Measurements from ENCODE around the gene ZNF770. TPM values are rescaled to one million over a fixed set of nuclear protein-coding genes. Genes with fewer than 3 reads are reported as not detected.
"Not testable (repeated sequence)": the region's sequence is repeated elsewhere in the genome, so short reads cannot be mapped to it uniquely, and the experiment has no call there.

ZNF770 gene
- total RNA-seq, 1 donor from 2014 or later = 31.6 TPM

DNA sequence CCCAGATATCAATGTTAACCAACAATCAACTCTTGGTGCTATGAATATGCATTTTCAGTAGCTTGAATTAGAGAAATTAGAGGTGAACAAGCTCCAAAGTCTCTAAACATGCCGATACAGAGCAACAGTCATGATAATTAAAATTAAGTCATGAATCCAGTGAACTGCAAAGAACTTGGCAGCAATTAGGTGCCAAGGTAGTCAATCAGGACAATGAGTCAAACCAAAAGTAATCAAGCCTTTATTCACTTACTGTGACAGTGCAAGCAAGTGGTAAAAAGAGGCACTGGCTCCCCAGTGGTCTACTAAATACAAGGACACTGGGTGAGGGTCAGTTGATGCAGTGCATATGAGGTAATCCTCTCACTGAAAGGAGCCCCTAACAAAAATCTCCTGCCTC, 1.8 kb downstream of the ZNF770 start:
- intact Hi-C loops (cut with DNase I) = loop anchor here (10.0 kb wide), 1 partner anchor 762 kb away; the partner anchor contains the start of gene EMC4
- no peak for DNase-seq (ENCODE audit: low spot score)

DNA sequence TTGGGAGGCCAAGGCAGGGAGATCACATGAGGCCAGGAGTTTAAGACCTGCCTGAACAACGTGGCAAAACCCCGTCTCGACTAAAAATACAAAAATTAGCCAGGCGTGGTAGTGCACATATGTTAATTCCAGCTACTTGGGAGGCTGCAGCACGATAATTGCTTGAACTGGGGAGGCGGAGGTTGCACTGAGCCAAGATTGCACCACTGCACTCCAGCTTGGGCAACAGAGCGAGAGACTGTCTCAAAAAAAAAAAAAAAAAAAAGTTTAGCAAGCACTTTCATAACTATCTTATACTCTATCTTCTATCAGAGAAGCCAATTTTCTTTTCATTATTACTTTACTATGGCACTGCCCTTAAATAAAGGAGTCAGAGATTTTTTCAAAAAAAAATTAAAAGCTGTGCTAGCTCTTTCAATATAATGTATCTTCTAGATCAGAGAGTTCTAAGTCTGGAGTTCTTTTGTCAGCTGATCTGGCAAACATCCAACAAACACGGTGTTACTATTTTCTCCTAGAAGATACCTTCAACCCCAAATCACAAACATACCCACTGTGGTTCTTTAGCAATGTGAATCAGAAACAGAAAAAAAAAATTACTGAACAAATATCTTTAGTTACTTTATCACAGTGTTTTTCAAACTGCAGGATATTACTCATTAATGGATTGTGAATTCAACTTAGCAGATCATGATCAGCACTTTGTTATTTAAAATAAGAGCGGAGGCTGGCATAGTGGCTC, 3.0 kb downstream of the ZNF770 start:
- DNase-seq (ENCODE audit: low spot score) = peak; percentile 79
- intact Hi-C loops (cut with DNase I) = loop anchor here (10.0 kb wide), 1 partner anchor 760 kb away; the partner anchor contains the start of gene EMC4

DNA sequence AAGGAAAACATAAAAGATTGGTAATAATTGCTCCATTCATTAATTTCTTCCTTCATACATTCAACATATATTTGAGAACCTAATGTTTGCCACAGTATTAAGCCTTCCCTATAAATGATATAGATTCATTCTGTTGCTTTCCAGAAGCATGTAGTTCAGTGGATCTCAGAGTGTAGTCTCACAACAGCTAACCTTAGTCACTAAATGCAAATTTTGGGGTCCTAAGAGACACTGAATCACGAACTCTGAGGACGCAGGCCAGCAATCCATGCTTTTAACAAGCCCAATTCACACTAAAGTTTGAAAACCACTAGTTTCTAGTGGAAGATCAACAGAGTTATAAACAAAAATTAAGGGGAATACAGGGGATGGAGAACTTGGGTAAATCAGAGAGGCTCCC, 11.3 kb downstream of the ZNF770 start:
- intact Hi-C loops (cut with DNase I) = loop anchor here (10.0 kb wide), 1 partner anchor 58 kb away; no protein-coding TSS in a partner anchor
- DNase-seq (ENCODE audit: low spot score) = no peak

DNA sequence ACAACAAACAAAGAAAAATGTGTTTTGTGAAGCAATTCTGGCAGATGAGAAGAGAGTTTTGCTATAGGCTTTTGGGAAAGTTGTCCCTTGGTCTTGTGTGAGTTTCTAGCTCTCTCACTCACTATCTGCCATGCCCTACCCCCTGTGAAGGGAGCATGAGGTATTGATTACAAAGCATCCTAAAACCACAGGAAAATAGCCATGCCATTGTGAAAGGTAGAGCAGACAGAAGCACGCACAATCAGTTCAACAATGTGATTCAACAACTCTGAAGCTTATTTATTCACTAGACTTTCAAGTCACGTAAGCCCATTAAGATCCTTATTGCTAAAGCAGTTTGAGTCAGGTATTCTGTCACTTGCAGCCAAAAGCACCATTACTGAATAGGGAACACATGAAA, 12.0 kb downstream of the ZNF770 start:
- DNase-seq (ENCODE audit: low spot score) = no peak
- intact Hi-C loops (cut with DNase I) = loop anchor here (10.0 kb wide), 1 partner anchor 59 kb away; no protein-coding TSS in a partner anchor

DNA sequence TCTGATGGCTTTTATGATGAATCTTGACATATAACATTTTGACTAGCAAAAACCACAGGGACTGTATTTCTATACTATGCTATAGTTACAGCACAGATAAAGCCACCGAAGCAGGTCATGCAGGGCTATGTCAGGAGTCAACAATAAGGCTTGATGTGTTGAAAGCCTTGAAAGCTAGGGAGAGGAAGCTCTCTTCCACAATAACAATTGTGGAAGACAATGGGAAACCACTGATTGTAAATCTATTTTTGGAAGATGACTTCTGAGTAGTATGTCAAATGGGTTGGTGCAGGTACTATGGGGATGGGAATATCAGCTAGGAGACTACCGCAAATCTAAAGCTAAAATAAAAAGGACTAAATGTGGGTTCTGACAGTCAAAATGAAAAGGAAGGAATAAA, 14.6 kb downstream of the ZNF770 start:
- intact Hi-C loops (cut with DNase I) = loop anchor here (10.0 kb wide), 1 partner anchor 61 kb away; no protein-coding TSS in a partner anchor

DNA sequence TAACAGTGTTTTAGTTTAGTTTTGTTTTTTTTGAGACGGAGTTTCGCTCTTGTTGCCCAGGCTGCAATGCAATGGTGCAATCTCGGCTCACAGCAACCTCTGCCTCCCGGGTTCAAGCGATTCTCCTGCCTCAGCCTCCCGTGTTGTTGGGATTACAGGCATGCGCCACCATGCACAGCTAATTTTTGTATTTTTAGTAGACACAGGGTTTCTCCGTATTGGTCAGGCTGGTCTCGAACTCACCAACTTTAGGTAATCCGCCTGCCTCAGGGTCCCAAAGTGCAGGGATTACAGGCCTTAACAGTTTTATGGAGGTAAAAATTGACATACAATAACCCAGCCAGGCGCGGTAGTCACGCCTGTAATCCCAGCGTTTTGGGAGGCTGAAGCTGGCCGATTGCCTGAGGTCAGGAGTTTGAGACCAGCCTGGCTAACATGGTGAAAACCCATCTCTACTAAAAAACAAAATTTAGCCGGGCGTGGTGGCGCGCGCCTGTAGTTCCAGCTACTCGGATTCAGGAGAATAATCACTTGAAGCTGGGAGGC, 17.9 kb downstream of the ZNF770 start:
- intact Hi-C loops (cut with DNase I) = loop anchor here (10.0 kb wide), 1 partner anchor 65 kb away; no protein-coding TSS in a partner anchor
- DNase-seq (ENCODE audit: low spot score) = not testable (repeated sequence)

More for the DNA sequence above, 14.6 kb downstream of the ZNF770 start:
- no peak for DNase-seq (ENCODE audit: low spot score)

DNA sequence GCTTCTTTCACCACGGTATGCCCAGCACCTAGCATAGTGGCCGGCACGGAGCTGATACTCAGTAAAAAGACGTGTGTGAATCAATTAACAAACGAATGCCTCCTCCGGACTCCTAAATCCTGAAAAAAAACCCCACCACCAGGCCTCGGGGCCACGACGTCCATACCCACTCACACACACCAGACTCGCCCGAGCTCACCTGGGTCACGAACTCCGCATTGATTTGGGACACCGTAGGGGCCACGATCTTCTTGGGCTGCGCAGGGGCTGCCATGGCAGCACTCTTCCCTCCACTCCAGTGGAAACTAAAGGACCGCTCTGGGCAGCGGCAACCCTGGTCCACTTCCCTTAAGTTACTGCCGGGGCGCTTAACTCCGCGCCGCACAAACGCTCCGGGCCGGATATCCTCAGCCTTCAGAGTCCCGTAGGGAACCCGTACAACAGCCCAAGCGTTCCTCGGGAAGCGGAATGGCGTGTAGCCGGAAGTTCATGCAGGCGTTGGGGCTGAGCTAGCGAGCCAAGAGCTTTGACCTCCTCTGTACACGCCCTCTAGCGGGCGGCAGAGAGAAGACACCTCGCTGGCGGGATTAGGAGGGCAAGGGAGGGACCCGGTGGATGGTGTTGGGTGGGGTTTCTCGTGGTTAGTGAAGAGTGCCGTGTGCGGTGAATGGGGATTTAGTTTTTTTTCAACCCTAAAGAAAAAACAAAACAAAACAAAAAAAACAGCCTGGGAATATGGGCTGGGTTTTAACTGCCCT, 18.6 kb downstream of the ZNF770 start, which contains the start of gene AQR:
Gene AQR, minus strand, starts transcription at position 403 of the 758 bp plus-strand sequence. Its CDS starts 129 bp downstream, at position 274.
- intact Hi-C loops (cut with DNase I) = loop anchor here (1.0 to 10.0 kb wide), 2 partner anchors 19 to 65 kb away; partner anchors contain the start of gene ZNF770
- DNase-seq (ENCODE audit: low spot score) = peak; percentile 98

DNA sequence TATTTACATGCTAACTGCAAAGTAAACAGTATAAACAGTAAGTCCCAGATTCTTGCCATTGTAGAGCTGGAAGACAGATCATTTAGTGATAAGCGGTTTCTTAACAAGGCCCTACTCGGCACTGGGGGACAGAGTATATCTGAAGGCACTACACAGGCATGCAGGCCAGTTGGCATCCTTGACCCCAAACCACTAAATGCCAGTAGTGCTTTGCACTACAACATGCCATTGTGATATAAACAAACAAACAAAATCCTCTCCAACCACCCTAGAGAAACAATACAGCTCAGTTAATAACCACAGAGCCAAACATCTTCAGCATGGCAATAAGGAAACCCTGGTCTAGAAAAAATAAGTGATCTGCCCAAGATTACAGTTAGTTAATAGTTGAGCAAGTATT, 23.8 kb downstream of the ZNF770 start:
- DNase-seq (ENCODE audit: low spot score) = no peak
- intact Hi-C loops (cut with DNase I) = no loop called here

DNA sequence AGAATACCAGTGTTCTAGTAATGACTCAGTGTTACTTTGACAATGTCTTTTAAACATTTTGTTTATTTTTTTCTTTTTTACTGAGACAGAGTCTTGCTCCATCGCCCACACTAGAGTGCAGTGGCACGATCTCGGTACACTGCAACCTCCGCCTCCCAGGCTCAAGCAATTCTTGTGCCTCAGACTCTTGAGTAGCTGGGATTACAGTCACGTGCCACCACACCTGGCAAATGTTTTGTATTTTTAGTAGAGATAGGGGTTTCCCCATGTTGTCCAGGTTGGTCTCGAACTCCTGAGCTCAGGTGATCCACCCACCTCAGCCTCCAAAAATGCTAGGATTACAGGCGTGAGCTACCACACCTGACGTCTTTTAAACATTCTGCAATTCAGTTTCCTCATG, 34.2 kb downstream of the ZNF770 start:
- intact Hi-C loops (cut with DNase I) = no loop called here
- no peak for DNase-seq (ENCODE audit: low spot score)

DNA sequence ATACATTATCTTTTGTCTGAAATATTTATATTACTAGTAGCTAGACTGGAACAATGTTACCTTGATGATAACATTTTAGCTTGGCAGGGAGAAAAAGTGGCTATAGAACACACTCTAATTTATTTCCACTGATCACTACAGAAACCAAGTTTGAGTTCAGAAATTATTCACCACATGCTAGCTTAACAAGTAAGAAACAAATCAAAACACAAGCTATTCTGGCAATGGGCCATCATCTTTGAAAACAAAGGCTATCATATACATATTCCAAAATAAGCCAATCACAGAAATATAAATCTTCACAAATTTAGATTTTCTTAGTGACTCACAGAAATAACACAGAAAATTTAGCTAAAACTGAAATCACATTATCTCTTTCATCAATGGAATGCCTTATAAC, 35.6 kb downstream of the ZNF770 start:
- DNase-seq (ENCODE audit: low spot score) = no peak
- intact Hi-C loops (cut with DNase I) = no loop called here

DNA sequence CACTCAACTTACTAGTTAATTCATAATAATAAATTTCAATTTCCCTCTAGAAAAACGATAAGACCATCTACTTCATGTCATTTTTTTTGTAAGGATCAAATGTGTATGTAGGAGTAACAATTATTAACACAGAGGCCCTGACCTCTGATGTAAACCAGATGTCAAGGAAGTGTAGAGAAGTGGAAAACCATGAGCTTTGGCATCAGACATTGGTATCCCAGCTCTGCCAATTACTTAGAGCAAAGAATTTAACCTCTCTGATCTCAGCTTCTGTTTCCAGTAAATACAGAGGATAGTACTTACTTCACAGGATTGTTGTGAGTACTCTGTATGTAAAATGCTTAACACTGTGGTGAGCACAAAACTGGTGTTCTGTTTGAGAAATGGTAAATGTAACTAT, 36.1 kb downstream of the ZNF770 start:
- DNase-seq (ENCODE audit: low spot score) = no peak
- intact Hi-C loops (cut with DNase I) = no loop called here

DNA sequence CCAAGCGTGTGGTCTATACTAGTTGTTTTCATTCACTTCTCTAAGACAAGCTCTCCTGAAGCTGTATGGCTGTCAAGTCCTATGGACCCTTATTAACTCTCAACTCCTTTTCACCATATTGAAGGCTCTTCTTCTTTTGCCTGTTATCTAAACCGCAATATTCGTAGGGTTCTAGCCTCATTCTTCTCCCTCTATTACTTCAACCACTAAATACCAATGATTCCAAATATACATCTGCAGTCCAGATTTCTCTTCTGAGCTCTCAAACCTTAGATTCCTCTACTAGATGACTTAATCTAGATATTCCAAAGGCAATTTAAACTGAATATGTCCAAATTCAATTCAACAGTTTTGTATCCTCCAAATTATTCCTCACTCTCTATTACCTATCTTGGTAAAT, 43.2 kb downstream of the ZNF770 start:
- intact Hi-C loops (cut with DNase I) = no loop called here

DNA sequence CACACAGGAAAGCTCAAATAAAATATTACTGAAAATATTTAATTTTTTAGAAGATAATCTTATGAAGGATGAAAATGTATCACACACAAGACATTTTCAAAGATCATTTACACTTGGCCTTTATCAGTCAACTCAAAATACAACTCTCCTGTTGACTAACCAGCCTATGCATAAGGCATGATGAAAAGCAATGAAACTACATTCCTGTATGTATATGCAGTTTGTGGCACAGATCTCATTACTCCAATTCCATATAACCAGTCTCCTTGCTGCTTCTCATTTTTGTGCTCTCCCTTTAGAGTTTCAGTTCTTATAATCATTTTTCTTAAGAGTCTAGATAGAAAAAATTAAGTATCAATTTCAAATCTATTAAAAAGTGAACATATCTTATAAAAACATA, 44.4 kb downstream of the ZNF770 start:
- no peak for DNase-seq (ENCODE audit: low spot score)
- intact Hi-C loops (cut with DNase I) = no loop called here

More for the DNA sequence above, 43.2 kb downstream of the ZNF770 start:
- no peak for DNase-seq (ENCODE audit: low spot score)

DNA sequence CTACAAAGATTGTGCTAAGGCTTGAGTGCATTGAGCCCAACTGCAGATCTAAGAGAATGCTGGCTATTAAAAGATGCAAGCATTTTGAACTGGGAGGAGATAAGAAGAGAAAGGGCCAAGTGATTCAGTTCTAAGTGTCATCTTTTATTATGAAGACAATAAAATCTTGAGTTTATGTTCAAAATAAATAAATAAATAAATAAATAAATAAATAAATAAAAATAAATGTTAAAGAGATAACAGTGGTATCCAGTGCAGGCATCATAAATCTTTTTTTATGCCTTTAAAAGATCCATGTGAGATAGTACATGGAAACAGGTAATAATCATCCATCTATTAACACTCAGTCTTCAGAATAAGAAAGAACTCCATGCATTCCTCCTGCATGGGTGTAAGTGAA, 44.8 kb downstream of the ZNF770 start:
- intact Hi-C loops (cut with DNase I); DNase-seq (ENCODE audit: low spot score): not testable (repeated sequence)

DNA sequence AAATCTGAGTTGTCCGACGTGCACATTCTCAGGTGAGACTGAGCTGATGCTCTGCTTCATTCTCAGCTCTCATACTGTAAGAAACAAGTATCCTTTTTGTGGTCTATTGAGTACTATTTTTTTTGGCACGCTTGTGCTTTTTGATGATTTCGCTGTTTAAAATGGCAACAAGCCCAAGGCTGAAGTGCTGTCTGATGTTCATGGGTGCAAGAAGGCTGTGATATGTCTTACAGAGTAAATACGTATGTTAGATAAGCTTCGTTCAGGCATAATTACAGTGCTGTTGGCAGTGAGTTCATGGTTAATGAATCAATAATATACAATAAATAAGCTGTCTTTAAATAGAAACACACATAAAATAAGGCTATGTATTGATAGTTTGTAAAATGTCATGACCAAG, 45.7 kb downstream of the ZNF770 start:
- intact Hi-C loops (cut with DNase I) = no loop called here
- no peak for DNase-seq (ENCODE audit: low spot score)

DNA sequence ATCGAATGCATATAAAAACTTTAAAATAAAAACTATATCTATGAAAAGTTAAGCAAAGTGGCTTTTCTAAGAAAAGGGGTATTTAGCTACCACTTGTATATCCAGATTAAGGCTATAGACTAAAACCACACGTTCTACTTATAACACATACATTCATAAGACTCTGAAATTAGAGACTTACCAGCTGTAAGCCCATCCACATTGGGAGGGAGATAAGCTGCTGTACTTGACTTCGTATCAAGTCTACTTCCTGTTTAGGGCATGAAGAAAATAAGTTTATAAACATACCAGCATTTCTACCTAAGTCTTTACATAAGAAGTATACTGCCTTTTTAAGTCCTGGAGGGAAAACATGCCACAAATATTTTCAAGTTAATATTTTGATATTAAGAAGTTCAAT, 46.3 kb downstream of the ZNF770 start:
- no peak for DNase-seq (ENCODE audit: low spot score)
- intact Hi-C loops (cut with DNase I) = no loop called here

DNA sequence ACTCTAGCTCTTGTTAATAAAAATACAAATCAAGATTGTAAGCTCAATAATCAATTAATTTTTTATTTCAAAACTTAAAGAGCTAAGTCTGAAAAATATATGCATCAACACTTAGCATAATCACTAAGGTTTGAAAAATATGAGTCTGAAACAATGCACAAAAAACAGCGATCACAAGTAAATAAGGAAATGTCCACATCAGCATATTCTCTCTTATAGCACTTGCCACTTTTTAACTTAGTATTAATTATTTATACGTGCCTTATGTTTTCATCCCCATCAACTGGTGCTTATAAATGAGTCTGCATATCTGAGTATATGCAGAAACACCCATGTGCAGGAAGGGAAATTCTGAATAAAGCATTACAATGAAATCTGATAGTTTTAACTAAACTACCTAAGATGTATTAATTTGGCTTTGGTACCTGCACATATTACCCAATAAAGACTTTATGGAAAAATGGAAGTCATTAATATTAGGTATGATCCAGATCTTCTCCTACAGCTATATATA, 46.8 kb downstream of the ZNF770 start:
- no peak for DNase-seq (ENCODE audit: low spot score)
- intact Hi-C loops (cut with DNase I) = no loop called here

DNA sequence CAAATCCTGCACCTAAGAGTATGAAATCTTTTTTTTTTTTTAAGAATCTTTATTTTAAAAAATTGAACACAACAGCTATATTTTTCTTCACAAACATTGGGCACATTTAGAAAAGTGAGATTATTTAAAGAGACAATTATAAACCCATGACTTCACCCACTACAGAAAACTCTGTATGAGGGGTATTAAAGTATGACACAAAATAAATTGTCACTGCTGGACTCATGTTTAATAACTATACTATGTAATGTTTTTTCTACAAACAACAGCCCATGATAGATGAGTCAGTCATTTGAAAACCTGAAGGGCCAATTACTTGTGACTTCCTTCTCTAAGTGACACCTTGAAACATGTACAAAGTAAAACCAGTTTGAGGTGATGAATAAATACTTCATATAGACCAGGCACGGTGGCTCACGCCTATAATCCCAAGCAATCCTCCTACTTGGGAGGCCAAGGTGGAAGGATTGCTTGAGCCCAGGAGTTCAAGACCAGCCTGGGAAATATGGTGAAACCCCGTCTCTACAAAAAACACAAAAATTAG, 54.6 kb downstream of the ZNF770 start:
- no peak for DNase-seq (ENCODE audit: low spot score)
- intact Hi-C loops (cut with DNase I) = no loop called here

DNA sequence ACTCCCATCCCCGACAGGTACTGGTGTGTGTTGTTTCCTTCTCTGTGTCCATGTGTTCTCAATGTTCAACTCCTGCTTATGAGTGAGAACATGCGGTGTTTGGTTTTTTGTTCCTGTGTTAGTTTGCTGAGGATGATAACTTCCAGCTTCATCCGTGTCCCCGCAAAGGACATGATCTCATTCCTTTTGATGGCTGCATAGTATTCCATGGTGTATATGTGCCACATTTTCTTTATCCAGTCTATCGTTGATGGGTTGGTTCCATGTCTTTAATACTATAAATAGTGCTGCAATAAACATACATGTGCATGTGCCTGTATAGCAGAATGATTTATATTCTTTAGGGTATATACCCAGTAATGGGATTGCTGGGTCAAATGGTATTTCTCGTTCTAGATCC, 59.7 kb downstream of the ZNF770 start:
- DNase-seq (ENCODE audit: low spot score); intact Hi-C loops (cut with DNase I): not testable (repeated sequence)

Data from cardiac septum (tissue), 1 donor.